RPMI7951 (cell line): ENCODE measurements around the gene MISP. TPM values are rescaled to one million over a fixed set of nuclear protein-coding genes. Genes with fewer than 3 reads are reported as not detected.

Experiments
- DNase-seq: peaks from one replicate; pipeline ENCODE4 v3.0.0-alpha.2; 2012; ENCODE audit warnings: low read depth
- total RNA-seq: library from RNA; depleted of rRNA; stranded (reverse); fragments of >200 nt; shearing (Covaris generic); gene quantifications from 2 replicates; pipeline ENCODE4 v1.2.3, GENCODE V29; 2014

MISP gene
- total RNA-seq, 1 experiment from 2014 or later = not detected

GRCh38 chr19:796692-797527 is 46.0 kb downstream of the MISP start, which contains the start of gene PTBP1:
PTBP1 (plus strand) TSS chr19:797452; CDS start chr19:797498, 46 bp downstream.
- DNase-seq = peak; percentile 100

- DNase-seq = peak; percentile 86
Measured at GRCh38 chr19:797528-798414, 46.9 kb downstream of the MISP start.

GRCh38 chr19:798415-799075 is 47.6 kb downstream of the MISP start:
- DNase-seq = no peak

- peak; percentile 51 for DNase-seq
Measured at GRCh38 chr19:799076-799881, 48.4 kb downstream of the MISP start.

GRCh38 chr19:800360-801029 is 49.6 kb downstream of the MISP start:
- DNase-seq = no peak

GRCh38 chr19:801030-801860 is 50.3 kb downstream of the MISP start:
- no peak for DNase-seq

GRCh38 chr19:801861-802497 is 51.1 kb downstream of the MISP start:
- DNase-seq = no peak

- no peak for DNase-seq
Measured at GRCh38 chr19:802498-803098, 51.7 kb downstream of the MISP start.

- DNase-seq = no peak
Measured at GRCh38 chr19:803099-803561, 52.2 kb downstream of the MISP start.

GRCh38 chr19:803686-804418 is 52.9 kb downstream of the MISP start:
- DNase-seq = no peak

- no peak for DNase-seq
Measured at GRCh38 chr19:804419-805165, 53.7 kb downstream of the MISP start.

GRCh38 chr19:805166-805551 is 54.2 kb downstream of the MISP start:
- no peak for DNase-seq

GRCh38 chr19:805600-806550 is 55.0 kb downstream of the MISP start:
- no peak for DNase-seq

GRCh38 chr19:806815-807421 is 56.0 kb downstream of the MISP start:
- DNase-seq = no peak

GRCh38 chr19:807627-808422 is 56.9 kb downstream of the MISP start:
- no peak for DNase-seq
